ACC112 (cell line): ENCODE measurements around the gene NLGN3.

Experiments
- H2AFZ ChIP-seq: fragments of 200-600 bp; sonication (generic); one replicate; pipeline ENCODE4 v1.6.0; 2017; ENCODE audit warnings: antibody characterized with exemption, low read length; ENCODE audit not compliant: unreplicated experiment
- H3K27ac ChIP-seq: fragments of 200-600 bp; sonication (generic); 2 replicates; pipeline ENCODE4 v1.5.1; 2014; ENCODE audit warnings: low read depth, mild to moderate bottlenecking, antibody characterized with exemption, low read length, moderate library complexity
- H3K27me3 ChIP-seq: fragments of 200-600 bp; sonication (generic); 2 replicates; pipeline ENCODE4 v1.6.1; 2014; ENCODE audit warnings: mild to moderate bottlenecking, antibody characterized with exemption, low read length, moderate library complexity, mixed read lengths; ENCODE audit not compliant: insufficient read depth
- H3K36me3 ChIP-seq: fragments of 200-600 bp; sonication (generic); 2 replicates; pipeline ENCODE4 v1.6.1; 2016; ENCODE audit warnings: mild to moderate bottlenecking, antibody characterized with exemption, low read length, moderate library complexity, mixed read lengths; ENCODE audit not compliant: insufficient read depth
- H3K4me1 ChIP-seq: fragments of 200-600 bp; sonication (generic); one replicate; pipeline ENCODE4 v1.6.1; 2016; ENCODE audit warnings: low read length, mixed read lengths; ENCODE audit not compliant: insufficient read depth, unreplicated experiment, control insufficient read depth
- H3K4me3 ChIP-seq: fragments of 200-600 bp; sonication (generic); 2 replicates; pipeline ENCODE4 v1.5.1; 2014; ENCODE audit warnings: mild to moderate bottlenecking, low read depth, low read length
- H3K79me2 ChIP-seq: fragments of 200-600 bp; sonication (generic); one replicate; pipeline ENCODE4 v1.6.0; 2016; ENCODE audit warnings: low read length; ENCODE audit not compliant: control insufficient read depth, unreplicated experiment, insufficient read depth

Gene NLGN3

GRCh38 chrX:71181910-71182799, 37.5 kb downstream of the NLGN3 start:
- H3K4me3 ChIP-seq: peak overlapping the region; percentile 82
- H3K36me3 ChIP-seq: no peaks in the 10 kb centered on the region
- H3K27ac ChIP-seq: peak overlapping the region; percentile 89
- H3K27me3 ChIP-seq: no peaks in the 10 kb centered on the region
- H3K79me2 ChIP-seq: no peaks in the 10 kb centered on the region
- peak overlapping the region; percentile 81 for H2AFZ ChIP-seq
- peaks cover 9% of the 10 kb centered on the region for H3K4me1 ChIP-seq

- H3K4me1 ChIP-seq: peaks cover 9% of the 10 kb centered on the region
- H2AFZ ChIP-seq: no peak overlapping the region
- H3K36me3 ChIP-seq: no peaks in the 10 kb centered on the region
- peak overlapping the region; percentile 82 for H3K4me3 ChIP-seq
- no peaks in the 10 kb centered on the region for H3K27me3 ChIP-seq
- H3K27ac ChIP-seq: no peak overlapping the region
- no peaks in the 10 kb centered on the region for H3K79me2 ChIP-seq
These were observed 38.2 kb downstream of the NLGN3 start for GRCh38 chrX:71182871-71183270.

- Histone ChIP-seq H2AFZ (no peak overlapping the region), H3K36me3 (no peaks in the 10 kb centered on the region), H3K79me2 (no peaks in the 10 kb centered on the region), H3K27ac (no peak overlapping the region), H3K4me1 (peaks cover 9% of the 10 kb centered on the region), H3K27me3 (no peaks in the 10 kb centered on the region), H3K4me3 (no peak overlapping the region)
These were observed 38.7 kb downstream of the NLGN3 start for GRCh38 chrX:71183341-71183740.

GRCh38 chrX:71184092-71184491, 39.5 kb downstream of the NLGN3 start:
- peaks cover 9% of the 10 kb centered on the region for H3K4me1 ChIP-seq
- H3K27ac ChIP-seq: no peak overlapping the region
- H3K27me3 ChIP-seq: no peaks in the 10 kb centered on the region
- no peaks in the 10 kb centered on the region for H3K36me3 ChIP-seq
- H3K4me3 ChIP-seq: no peak overlapping the region
- H3K79me2 ChIP-seq: no peaks in the 10 kb centered on the region
- no peak overlapping the region for H2AFZ ChIP-seq

- H3K27ac ChIP-seq: no peak overlapping the region
- H3K36me3 ChIP-seq: no peaks in the 10 kb centered on the region
These were observed 40.3 kb downstream of the NLGN3 start for GRCh38 chrX:71184803-71185495.

GRCh38 chrX:71191248-71191647, 46.6 kb downstream of the NLGN3 start:
- Histone ChIP-seq H3K27me3 (no peaks in the 10 kb centered on the region), H3K36me3 (no peaks in the 10 kb centered on the region), H2AFZ (no peak overlapping the region), H3K27ac (no peak overlapping the region), H3K4me1 (no peaks in the 10 kb centered on the region), H3K79me2 (no peaks in the 10 kb centered on the region), H3K4me3 (no peak overlapping the region)

More at GRCh38 chrX:71184803-71185495, 40.3 kb downstream of the NLGN3 start:
- H3K4me1 ChIP-seq: peaks cover 9% of the 10 kb centered on the region
- no peaks in the 10 kb centered on the region for H3K79me2 ChIP-seq
- H3K27me3 ChIP-seq: no peaks in the 10 kb centered on the region
- H3K4me3 ChIP-seq: no peak overlapping the region
- H2AFZ ChIP-seq: no peak overlapping the region

- Histone ChIP-seq H3K4me1 (no peaks in the 10 kb centered on the region), H3K36me3 (no peaks in the 10 kb centered on the region), H3K27me3 (no peaks in the 10 kb centered on the region), H3K4me3 (no peak overlapping the region), H3K27ac (no peak overlapping the region), H2AFZ (no peak overlapping the region), H3K79me2 (no peaks in the 10 kb centered on the region)
These were observed 51.5 kb downstream of the NLGN3 start for GRCh38 chrX:71195964-71196649.

- Histone ChIP-seq H3K36me3 (no peaks in the 10 kb centered on the region), H3K4me1 (no peaks in the 10 kb centered on the region), H3K27ac (no peak overlapping the region), H3K4me3 (no peak overlapping the region), H3K27me3 (no peaks in the 10 kb centered on the region), H3K79me2 (no peaks in the 10 kb centered on the region), H2AFZ (no peak overlapping the region)
These were observed 53.4 kb downstream of the NLGN3 start for GRCh38 chrX:71198066-71198465.

GRCh38 chrX:71199252-71200008, 54.8 kb downstream of the NLGN3 start:
- Histone ChIP-seq H3K27ac (no peak overlapping the region), H3K4me1 (no peaks in the 10 kb centered on the region), H3K79me2 (no peaks in the 10 kb centered on the region), H3K36me3 (no peaks in the 10 kb centered on the region), H2AFZ (no peak overlapping the region), H3K4me3 (no peak overlapping the region), H3K27me3 (no peaks in the 10 kb centered on the region)

- Histone ChIP-seq H3K4me1 (peaks cover 7% of the 10 kb centered on the region), H3K27ac (no peak overlapping the region), H3K27me3 (no peaks in the 10 kb centered on the region), H3K36me3 (no peaks in the 10 kb centered on the region), H3K4me3 (no peak overlapping the region), H3K79me2 (no peaks in the 10 kb centered on the region), H2AFZ (no peak overlapping the region)
These were observed 66.2 kb downstream of the NLGN3 start for GRCh38 chrX:71210816-71211215.
